Neural progenitor cell (in vitro differentiated cells): ENCODE data around the gene COX6B1. TPM values are rescaled to one million over a fixed set of nuclear protein-coding genes. Genes with fewer than 3 reads are reported as not detected.

Experiments used
- DNase-seq: peaks from one replicate; pipeline ENCODE4 v3.0.0-alpha.2; 2016; ENCODE audit warnings: low spot score
- H2AFZ ChIP-seq: fragments of 200-600 bp; sonication (generic); replicated peaks from 2 replicates; pipeline ENCODE4 v1.6.1; 2016; ENCODE audit warnings: antibody characterized with exemption
- H3F3A ChIP-seq: fragments of 200-600 bp; sonication (generic); 2 replicates; pipeline ENCODE4 v1.6.1; 2016; ENCODE audit warnings: antibody characterized with exemption, low read depth
- H3K27ac ChIP-seq: fragments of 200-600 bp; sonication (generic); 2 replicates; pipeline ENCODE4 v1.5.1; 2016; ENCODE audit warnings: mild to moderate bottlenecking
- H3K27me3 ChIP-seq: fragments of 200-600 bp; sonication (generic); 2 replicates; pipeline ENCODE4 v1.6.1; 2016; ENCODE audit warnings: mild to moderate bottlenecking, moderate library complexity
- H3K36me3 ChIP-seq: fragments of 200-600 bp; sonication (generic); 2 replicates; pipeline ENCODE4 v1.5.1; 2016
- H3K4me1 ChIP-seq: fragments of 200-600 bp; sonication (generic); 2 replicates; pipeline ENCODE4 v1.6.1; 2016; ENCODE audit warnings: mixed run types
- H3K4me2 ChIP-seq: fragments of 200-600 bp; sonication (generic); 2 replicates; pipeline ENCODE4 v1.6.1; 2016
- H3K4me3 ChIP-seq: fragments of 200-600 bp; sonication (generic); 2 replicates; pipeline ENCODE4 v1.5.1; 2016
- H3K79me2 ChIP-seq: fragments of 200-600 bp; sonication (generic); 2 replicates; pipeline ENCODE4 v1.6.1; 2016; ENCODE audit warnings: low read depth
- H3K9ac ChIP-seq: fragments of 200-600 bp; sonication (generic); 2 replicates; pipeline ENCODE4 v1.6.1; 2016
- H3K9me3 ChIP-seq: fragments of 200-600 bp; sonication (generic); 2 replicates; pipeline ENCODE4 v1.5.1; 2016; ENCODE audit warnings: low read depth
- H4K20me1 ChIP-seq: fragments of 200-600 bp; sonication (generic); 2 replicates; pipeline ENCODE4 v1.6.1; 2016; ENCODE audit warnings: low read depth
- H3K27ac Mint-ChIP-seq: 3 replicates; pipeline ENCODE4 v1.8.0; 2021; ENCODE audit warnings: mixed read lengths
- H3K27me3 Mint-ChIP-seq: 2 replicates; pipeline ENCODE4 v1.8.0; 2022; ENCODE audit warnings: low read depth, mild to moderate bottlenecking, inconsistent platforms, moderate library complexity, mixed read lengths; ENCODE audit not compliant: insufficient read depth
- H3K36me3 Mint-ChIP-seq: 3 replicates; pipeline ENCODE4 v1.8.0; 2021; ENCODE audit warnings: mixed read lengths
- H3K4me1 Mint-ChIP-seq: 3 replicates; pipeline ENCODE4 v1.8.0; 2021; ENCODE audit warnings: mixed read lengths
- H3K4me3 Mint-ChIP-seq: 3 replicates; pipeline ENCODE4 v1.8.0; 2021; ENCODE audit warnings: mild to moderate bottlenecking, moderate library complexity, mixed read lengths
- H3K9me3 Mint-ChIP-seq: 3 replicates; pipeline ENCODE4 v1.8.0; 2020; ENCODE audit warnings: mixed read lengths
- EZH2 ChIP-seq: fragments of 200-600 bp; sonication (generic); IDR thresholded peaks from 2 replicates; pipeline ENCODE4 v1.6.1; 2017; ENCODE audit warnings: antibody characterized with exemption, mild to moderate bottlenecking, moderate library complexity
- EZH2phosphoT487 ChIP-seq: fragments of 200-600 bp; sonication (generic); IDR thresholded peaks from 2 replicates; pipeline ENCODE4 v1.6.1; 2017; ENCODE audit warnings: antibody characterized with exemption
- total RNA-seq: library from RNA; depleted of rRNA; stranded (reverse); fragments of >200 nt; gene quantifications from 2 replicates; pipeline ENCODE4 v1.2.3, GENCODE V29; 2015; ENCODE audit warnings: low replicate concordance
- TF ChIP-seq, protein P1 (sequence below): fragments of 200-600 bp; sonication (generic); IDR thresholded peaks from 2 replicates; pipeline ENCODE4 v1.5.1; 2017; ENCODE audit warnings: antibody characterized with exemption, mild to moderate bottlenecking

The COX6B1 gene
- total RNA-seq, 1 donor from 2014 or later, result 403 TPM

DNA sequence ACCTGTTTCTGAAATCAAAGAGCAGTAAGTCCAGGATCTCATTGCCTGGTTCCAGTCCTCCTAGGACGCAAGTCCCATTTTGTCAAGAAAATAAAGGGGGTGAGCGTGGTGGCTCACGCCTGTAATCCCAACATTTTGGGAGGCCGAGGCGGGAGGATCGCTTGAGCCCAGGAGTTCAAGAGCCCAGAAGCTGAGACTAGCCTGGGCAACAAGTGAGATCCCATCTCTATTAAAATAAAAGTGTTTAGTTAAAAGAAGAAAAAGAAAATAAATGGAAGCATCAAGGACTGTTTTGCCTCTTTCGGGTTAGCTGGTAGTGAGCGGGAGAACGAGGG lies 35.9 kb upstream of the COX6B1 start:
- H3K27ac ChIP-seq, result no peak overlapping the region
- peak overlapping the region; percentile 83 for H3K4me3 ChIP-seq
- H3K4me1 ChIP-seq, result no peaks in the 10 kb centered on the region
- H3K9me3 Mint-ChIP-seq, result peaks cover 12% of the 10 kb centered on the region
- no peaks in the 10 kb centered on the region for H3F3A ChIP-seq
- no peak for DNase-seq
- TF ChIP-seq EZH2 (peak; percentile 37), EZH2phosphoT487 (no peak)
- TF ChIP-seq, protein P1, sequence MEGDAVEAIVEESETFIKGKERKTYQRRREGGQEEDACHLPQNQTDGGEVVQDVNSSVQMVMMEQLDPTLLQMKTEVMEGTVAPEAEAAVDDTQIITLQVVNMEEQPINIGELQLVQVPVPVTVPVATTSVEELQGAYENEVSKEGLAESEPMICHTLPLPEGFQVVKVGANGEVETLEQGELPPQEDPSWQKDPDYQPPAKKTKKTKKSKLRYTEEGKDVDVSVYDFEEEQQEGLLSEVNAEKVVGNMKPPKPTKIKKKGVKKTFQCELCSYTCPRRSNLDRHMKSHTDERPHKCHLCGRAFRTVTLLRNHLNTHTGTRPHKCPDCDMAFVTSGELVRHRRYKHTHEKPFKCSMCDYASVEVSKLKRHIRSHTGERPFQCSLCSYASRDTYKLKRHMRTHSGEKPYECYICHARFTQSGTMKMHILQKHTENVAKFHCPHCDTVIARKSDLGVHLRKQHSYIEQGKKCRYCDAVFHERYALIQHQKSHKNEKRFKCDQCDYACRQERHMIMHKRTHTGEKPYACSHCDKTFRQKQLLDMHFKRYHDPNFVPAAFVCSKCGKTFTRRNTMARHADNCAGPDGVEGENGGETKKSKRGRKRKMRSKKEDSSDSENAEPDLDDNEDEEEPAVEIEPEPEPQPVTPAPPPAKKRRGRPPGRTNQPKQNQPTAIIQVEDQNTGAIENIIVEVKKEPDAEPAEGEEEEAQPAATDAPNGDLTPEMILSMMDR, result no peak
- no peaks in the 10 kb centered on the region for H3K4me1 Mint-ChIP-seq
- no peaks in the 10 kb centered on the region for H4K20me1 ChIP-seq
- no peak overlapping the region for H3K9ac ChIP-seq
- peaks cover 6% of the 10 kb centered on the region for H3K27me3 ChIP-seq
- peak overlapping the region; percentile 99 for H3K4me2 ChIP-seq
- peaks cover 7% of the 10 kb centered on the region for H3K79me2 ChIP-seq
- H3K27ac Mint-ChIP-seq, result no peak overlapping the region
- H2AFZ ChIP-seq, result peak overlapping the region; percentile 97
- H3K9me3 ChIP-seq, result no peaks in the 10 kb centered on the region
- peak overlapping the region; percentile 92 for H3K4me3 Mint-ChIP-seq
- no peaks in the 10 kb centered on the region for H3K36me3 ChIP-seq
- H3K27me3 Mint-ChIP-seq, result peaks cover 15% of the 10 kb centered on the region
- peaks cover 2% of the 10 kb centered on the region for H3K36me3 Mint-ChIP-seq

DNA sequence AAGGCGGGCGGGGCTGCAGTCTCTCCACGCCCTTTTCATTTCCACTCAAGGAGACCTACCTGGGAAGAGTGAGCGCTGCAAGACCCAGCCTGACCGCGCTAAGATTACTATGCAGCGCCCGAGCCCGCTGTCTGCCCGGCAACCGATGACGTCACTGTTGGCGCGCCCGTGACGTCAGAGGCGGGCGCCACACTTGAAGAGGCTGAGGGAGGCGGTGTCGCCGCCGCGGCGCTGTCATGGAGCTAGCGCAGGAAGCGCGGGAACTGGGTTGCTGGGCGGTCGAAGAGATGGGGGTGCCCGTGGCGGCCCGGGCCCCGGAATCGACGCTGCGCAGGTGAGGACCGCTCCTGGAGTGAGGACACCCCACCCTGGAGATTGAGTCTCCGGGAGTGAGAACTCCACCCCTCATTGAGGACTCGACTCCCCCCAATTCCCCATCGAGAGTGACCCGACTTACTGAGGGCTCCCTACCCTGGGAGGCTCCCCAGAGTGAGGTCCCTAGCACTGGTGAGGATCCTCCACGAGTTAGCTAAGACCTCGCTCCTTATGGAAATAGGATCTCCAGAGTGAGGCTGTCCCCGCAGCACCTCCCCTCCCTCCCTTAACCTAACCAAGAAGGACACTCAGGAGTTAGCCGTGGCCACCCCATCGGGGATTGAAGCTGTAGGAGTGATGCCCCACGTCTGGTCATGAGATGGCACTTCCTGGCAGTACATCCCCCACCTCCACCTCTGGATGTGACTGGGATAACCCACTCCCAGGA lies 35.4 kb upstream of the COX6B1 start, which contains the start of gene HAUS5:
Gene HAUS5, plus strand, starts transcription at position 177 of the 763 bp plus-strand sequence. Its CDS starts 60 bp downstream, at position 237.
- H3K4me3 ChIP-seq, result peak within 1 kb of the TSS; percentile 83
- peaks cover 15% of the 10 kb centered on the region for H3K27me3 Mint-ChIP-seq
- peak within 1 kb of the TSS; percentile 92 for H3K4me3 Mint-ChIP-seq
- no peaks in the 10 kb centered on the region for H3K9me3 ChIP-seq
- H3K4me1 Mint-ChIP-seq, result no peaks in the 10 kb centered on the region
- peaks cover 2% of the 10 kb centered on the region for H3K36me3 Mint-ChIP-seq
- no peaks in the 10 kb centered on the region for H3K4me1 ChIP-seq
- H3K27ac ChIP-seq, result no peak within 1 kb of the TSS
- no peaks in the 10 kb centered on the region for H4K20me1 ChIP-seq
- H3F3A ChIP-seq, result no peaks in the 10 kb centered on the region
- DNase-seq, result peak; percentile 97
- no peaks in the 10 kb centered on the region for H3K36me3 ChIP-seq
- no peak within 1 kb of the TSS for H3K27ac Mint-ChIP-seq
- H3K9ac ChIP-seq, result peak within 1 kb of the TSS; percentile 84
- H3K4me2 ChIP-seq, result peak within 1 kb of the TSS; percentile 99
- no peak for TF ChIP-seq EZH2phosphoT487
- TF ChIP-seq, protein P1, result peak; percentile 4
- H3K79me2 ChIP-seq, result peaks cover 7% of the 10 kb centered on the region
- H3K9me3 Mint-ChIP-seq, result peaks cover 7% of the 10 kb centered on the region
- peak within 1 kb of the TSS; percentile 97 for H2AFZ ChIP-seq
- H3K27me3 ChIP-seq, result peaks cover 6% of the 10 kb centered on the region

DNA sequence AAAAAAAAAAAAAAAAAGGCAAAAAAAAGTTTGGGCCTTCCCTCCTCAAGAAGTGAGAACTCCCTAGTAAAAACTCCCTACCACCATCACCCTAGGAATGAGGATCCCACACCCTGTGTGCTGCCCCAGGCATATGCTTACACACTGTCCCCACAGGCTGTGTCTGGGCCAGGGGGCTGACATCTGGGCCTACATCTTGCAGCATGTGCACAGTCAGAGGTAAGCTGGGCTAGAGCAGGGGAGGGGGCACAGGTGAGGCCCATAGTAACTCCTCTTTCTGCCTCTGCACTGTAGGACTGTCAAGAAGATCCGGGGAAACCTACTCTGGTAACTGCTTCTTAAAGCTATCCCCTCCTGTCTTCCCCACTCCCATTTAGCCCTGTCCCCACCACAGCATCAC lies 34.5 kb upstream of the COX6B1 start:
- peaks cover 6% of the 10 kb centered on the region for H3K27me3 ChIP-seq
- Mint-ChIP-seq H3K27ac (no peak overlapping the region), H3K4me3 (peak overlapping the region; percentile 92), H3K9me3 (peaks cover 2% of the 10 kb centered on the region), H3K4me1 (no peaks in the 10 kb centered on the region), H3K27me3 (peaks cover 15% of the 10 kb centered on the region), H3K36me3 (peaks cover 2% of the 10 kb centered on the region)
- no peaks in the 10 kb centered on the region for H3K36me3 ChIP-seq
- TF ChIP-seq, protein P1, result no peak
- TF ChIP-seq EZH2phosphoT487, result no peak
- TF ChIP-seq EZH2, result no peak
- peaks cover 7% of the 10 kb centered on the region for H3K79me2 ChIP-seq
- no peak for DNase-seq
- H4K20me1 ChIP-seq, result no peaks in the 10 kb centered on the region
- H2AFZ ChIP-seq, result no peak overlapping the region
- peak overlapping the region; percentile 83 for H3K4me3 ChIP-seq
- no peaks in the 10 kb centered on the region for H3K4me1 ChIP-seq
- no peak overlapping the region for H3K9ac ChIP-seq
- peak overlapping the region; percentile 99 for H3K4me2 ChIP-seq
- H3K9me3 ChIP-seq, result no peaks in the 10 kb centered on the region
- no peaks in the 10 kb centered on the region for H3F3A ChIP-seq
- no peak overlapping the region for H3K27ac ChIP-seq
